NCI-H510A (cell line): ENCODE measurements around the gene DOCK11.
A peak's percentile ranks its signal among the peaks of the same experiment; 100 is the strongest.
"Not testable (repeated sequence)": the region's sequence is repeated elsewhere in the genome, so short reads cannot be mapped to it uniquely, and the experiment has no call there.

Experiments used
- DNase-seq: peaks from one replicate; lab custom pipeline; 2025; lab: John Stamatoyannopoulos, UW

The DOCK11 gene

DNA sequence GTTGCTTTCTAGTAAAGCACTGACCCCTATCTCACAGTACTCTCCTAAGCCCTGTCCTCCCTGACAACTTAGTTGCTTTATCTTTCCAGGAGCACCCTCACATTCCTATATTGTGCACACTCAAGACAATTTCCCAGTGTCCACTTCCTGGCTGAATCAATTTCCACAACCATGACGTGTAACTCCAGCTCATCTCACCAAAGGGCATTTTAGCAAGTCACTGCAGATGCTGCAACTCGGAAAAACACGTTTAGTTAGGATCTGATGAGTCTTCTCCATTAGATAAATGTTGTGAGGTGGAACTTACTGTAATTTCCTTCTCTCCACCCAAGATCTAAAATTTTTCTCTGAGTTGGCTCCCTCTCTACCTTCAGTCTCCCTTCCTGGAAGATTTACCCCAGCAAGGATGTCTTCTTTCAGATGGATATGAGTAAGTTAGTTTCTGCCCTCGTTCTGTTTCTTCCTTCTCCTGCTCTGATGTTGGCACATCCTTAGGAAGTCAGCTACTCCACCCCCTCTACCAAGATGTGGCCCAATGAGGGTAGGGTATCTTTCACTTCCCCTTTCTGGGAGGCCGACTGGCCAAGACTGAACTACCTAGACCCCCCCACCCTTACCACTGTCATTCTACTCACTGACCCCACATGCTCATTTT, 203.0 kb downstream of the DOCK11 start:
- no peak for DNase-seq

DNA sequence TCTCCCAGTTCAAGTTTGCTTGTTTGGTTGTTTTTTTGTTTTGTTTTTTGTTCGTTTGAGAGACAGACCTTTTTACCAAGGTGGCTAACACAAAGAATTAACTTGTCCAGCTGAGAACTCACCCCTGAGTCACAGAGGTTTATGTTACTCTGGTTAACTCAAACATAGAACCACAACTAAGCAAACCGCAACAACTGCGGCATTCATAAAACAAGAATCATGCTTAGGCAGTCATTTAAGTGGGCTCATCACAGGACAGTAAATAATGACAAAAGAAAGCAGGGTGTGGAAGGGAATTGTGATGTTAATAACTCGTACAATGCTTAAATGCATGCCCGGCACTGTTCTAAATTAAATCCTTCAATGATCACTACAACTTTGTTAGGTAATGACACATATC, 207.1 kb downstream of the DOCK11 start:
- no peak for DNase-seq

DNA sequence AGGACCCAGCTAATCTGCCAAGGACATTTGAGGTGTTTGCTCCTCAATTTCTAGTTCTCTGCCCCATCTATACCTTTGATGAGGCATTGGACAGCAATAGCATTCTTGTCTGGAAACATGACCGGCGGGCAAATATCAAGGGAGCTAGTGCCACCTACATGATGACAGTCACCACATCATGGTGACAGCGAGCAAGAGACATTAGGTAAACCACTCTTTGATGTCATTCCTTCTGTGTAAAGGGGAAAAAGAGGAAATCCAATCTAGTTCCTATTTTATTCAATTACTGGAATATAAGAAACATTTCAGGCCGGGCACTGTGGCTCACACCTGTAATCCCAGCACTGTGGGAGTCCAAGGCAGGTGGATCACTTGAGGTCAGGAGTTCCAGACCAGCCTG, 211.1 kb downstream of the DOCK11 start:
- DNase-seq = no peak

DNA sequence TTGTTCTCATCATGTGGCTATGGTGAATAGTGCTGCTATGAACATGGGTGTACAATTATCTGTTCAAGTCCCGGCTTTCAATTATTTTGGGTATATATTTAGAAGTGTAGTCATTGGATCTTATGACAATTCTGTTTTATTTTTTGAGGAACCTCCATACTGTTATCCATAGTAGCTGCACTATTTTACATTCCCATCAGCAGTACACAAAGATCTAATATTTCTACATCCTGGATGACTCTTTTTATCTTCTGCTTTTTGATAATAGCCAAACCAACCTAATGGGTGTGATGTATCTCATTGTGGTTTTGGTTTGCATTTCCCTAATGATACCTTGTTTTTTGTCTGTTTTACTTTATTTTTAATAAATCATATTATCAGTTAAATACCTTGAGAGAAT, 218.9 kb downstream of the DOCK11 start:
- DNase-seq = no peak

DNA sequence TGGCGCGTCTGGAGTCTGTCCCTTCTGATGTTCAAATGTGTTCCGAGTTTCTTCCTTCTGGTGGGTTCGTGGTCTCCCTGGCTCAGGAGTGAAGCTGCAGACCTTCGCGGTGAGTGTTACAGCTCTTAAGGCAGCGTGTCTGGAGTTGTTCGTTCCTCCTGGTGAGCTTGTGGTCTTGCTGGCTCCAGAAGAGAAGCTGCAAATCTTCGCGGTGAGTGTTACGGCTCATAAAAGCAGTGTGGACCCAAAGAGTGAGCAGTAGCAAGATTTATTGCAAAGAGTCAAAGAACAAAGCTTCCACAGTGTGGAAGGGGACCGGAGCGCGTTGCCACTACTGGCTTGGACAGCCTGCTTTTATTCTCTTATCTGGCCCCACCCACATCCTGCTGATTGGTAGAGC, 220.3 kb downstream of the DOCK11 start:
- not testable (repeated sequence) for DNase-seq

DNA sequence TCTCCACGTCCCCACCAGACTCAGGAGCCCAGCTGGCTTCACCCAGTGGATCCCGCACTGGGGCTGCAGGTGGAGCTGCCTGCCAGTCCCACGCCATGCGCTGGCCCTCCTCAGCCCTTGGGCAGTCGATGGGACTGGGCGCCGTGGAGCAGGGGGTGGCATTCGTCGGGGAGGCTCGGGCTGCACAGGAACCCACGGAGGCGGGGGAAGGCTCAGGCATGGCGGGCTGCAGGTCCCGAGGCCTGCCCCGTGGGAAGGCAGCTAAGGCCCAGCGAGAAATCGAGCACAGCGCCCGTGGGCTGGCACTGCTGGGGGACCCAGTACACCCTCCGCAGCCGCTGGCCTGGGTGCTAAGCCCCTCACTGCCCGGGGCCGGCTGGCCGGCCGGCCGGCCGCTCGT, 221.2 kb downstream of the DOCK11 start:
- DNase-seq = not testable (repeated sequence)

DNA sequence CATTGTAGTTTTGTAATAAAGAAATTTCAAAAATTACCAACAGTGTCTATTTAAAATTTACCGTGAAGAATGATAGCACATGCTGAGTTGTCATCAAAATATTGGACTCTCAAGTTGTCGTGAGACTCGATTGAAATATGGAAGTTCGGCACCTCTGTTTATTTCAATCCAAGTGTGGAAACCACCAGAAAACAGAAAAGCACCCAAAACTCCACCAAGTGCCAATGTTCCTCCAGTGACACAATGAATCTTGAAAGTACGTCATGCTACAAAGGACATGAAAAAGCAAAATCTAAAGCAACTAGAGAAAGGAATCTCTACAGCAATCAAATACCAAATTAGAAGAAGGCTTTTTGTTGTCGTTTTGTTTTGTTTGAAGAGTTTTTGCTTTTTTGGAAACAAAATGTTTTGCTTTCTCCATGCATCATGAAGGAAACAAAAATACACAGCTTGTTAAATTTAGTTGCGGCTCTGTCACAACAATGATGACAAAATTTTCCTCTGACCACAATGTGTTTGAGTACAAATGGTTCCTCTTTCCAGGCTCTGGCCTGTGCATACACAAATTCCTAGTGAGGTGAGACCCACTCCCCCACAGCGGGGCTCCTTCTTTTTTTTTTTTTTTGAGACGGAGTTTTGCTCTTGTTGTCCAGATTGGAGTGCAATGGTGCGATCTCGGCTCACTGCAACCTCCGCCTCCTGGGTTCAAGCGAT, 222.2 kb downstream of the DOCK11 start:
- no peak for DNase-seq

DNA sequence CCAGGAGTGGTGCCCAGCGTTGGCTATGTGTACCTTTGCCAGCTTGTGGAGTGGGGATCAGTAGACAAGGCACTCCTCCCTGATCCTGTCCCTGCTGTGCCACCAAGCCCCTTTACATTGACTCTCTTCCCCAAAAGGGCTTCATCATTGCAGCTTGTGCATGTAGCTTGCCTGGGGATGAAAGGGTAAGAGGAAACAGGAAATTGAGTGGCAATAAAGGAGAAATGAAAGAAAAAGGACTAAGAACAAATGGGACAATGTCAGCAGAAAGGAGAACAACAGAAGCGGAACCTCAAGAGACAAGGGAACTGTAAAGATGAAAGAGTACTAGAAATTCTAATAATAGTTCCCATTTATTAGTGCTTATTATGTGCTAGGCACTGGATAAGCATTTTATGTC, 223.1 kb downstream of the DOCK11 start:
- DNase-seq = no peak

DNA sequence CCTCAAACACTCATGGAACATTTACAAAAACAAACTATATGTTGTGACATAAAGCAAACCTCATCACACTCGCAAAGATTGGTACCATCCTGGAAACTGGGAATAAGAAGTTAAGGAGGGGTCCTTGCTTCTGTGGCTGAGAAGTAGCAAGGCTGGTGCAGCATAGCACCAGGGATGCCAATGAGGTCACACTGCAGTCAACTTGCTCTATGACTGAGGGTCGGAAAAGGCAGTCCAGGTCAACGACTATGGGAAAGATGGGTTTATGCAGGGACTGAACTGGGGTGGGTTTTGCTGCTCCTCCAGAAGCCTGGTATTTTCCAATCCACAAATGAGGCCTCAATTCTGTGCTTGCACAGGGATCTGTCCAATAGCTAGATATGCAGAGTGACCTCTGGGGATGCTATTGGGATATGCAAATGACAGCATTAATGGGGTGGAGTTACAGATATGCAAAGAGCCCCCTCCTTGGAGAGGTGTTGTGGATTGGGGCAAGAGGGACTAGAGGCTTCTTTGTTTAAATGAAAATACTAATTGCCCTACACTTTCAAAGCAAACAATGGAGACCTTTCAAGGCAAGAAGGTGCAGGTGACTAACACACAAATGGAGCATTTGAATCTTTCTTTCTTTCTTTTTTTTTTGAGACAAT, 224.6 kb downstream of the DOCK11 start:
- DNase-seq = no peak

DNA sequence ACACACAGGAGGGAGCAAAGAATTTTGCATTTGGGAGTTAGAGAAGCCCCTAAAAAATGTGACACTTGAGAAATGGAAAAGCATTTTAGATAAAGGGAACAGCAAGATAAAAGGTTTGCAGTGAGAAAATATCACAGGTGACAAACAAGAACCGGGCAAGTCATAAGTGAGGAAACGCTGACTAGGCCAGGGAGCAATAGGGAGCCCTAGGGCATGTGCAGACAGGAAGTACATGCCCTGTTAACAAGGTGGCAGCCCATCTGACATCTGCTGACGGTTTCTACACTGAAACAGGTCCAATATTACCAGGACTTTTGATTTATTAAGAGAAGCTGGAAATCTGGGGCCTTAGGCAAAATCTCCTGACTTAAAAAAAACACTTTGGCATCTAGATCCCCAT, 227.8 kb downstream of the DOCK11 start:
- no peak for DNase-seq

DNA sequence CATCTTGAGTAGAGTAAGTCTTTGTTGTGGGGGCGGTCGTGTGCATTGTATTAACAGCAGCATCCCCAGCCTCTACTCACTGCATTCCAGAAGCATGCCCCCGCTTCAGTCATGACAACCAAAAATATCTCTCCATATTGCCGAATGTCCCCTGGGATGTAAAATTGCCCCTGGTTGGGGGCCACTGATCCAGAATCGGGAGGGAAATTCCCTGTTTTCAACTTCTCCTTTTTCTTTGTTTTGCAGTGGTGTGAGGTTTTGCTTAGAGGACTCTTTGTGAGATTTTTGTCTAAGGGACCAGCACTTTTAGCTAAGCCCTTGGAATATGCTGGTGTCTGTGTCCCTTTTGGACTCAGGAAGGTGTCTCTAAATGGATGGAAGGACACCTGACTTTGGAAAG, 228.8 kb downstream of the DOCK11 start:
- DNase-seq = no peak

DNA sequence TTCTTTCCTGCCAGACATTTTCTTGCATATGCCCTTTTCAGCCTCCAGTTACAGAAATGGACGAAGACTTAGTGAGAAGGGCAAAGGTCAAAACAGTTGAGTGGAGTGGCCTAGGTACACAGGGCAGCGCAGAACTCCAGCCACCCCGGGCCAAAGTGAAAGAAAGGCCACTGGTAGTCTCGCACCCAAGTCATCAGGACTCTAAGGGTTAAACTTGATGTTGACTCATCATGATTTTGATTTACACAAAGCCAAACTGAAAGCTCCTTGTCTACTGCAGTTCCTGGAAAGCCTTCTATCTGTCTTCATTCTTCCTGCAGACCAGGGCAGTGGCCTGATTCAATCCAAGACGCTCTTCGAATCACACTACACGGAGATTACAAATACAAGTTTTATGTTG, 229.2 kb downstream of the DOCK11 start:
- DNase-seq = no peak

DNA sequence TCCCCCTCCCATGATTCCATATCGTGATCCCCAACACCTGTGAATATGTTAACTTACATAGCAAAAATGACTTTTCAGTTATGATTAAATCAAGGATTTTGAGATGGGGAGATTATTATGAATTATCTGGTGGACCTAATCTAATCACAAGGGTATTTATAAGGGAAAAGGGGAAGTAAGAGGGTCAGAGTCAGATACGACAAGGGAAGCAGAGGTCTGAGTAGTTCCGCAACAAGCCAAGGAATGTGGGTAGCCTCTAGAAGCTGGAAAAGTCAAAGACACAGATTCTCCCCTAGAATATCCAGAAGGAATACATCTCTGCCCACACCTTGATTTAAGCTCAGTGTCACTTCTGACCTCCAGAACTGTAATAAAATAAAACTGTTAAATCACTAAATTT, 230.8 kb downstream of the DOCK11 start:
- no peak for DNase-seq

DNA sequence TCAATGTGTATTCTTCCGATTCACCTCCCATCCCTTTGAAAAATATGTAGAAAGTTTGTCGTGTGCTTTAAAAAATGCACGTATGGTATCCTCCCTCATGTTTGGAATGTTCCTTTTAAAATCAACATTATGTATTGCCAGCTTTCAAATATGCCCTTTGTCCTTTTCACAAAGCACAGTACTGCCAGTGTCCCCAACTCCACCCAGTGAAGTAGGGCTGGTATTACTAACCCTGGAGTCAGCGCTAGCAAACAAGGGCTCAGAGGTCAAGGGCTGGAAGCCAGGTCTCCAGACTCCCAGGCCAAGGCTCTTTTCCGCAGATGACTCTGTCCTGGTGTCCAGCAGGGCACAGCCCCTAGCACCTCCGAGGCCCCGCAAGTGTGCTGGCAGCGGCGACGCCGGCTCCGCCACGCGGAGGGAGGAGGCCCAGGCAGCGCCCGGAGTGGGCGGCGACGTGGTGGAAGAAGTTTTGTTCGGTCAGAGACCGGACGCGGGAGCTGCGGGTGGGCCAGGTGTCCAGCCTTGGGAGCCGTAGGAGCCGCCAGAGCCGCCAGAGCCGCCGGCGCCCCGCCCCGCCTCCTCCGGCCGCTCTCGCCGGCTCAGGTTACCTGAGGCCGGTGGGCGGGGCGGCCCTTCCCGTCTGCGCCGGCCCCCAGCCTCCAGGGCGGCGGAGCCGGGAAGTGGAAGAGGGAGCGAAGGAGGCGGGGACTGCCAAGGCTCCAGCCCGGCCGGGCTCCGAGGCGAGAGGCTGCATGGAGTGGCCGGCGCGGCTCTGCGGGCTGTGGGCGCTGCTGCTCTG, 231.5 kb downstream of the DOCK11 start, which contains the start of gene IL13RA1:
IL13RA1 (plus strand) TSS at position 720 of the 799 bp plus-strand sequence; CDS start at position 753, 33 bp downstream.
- peak; percentile 87 for DNase-seq

DNA sequence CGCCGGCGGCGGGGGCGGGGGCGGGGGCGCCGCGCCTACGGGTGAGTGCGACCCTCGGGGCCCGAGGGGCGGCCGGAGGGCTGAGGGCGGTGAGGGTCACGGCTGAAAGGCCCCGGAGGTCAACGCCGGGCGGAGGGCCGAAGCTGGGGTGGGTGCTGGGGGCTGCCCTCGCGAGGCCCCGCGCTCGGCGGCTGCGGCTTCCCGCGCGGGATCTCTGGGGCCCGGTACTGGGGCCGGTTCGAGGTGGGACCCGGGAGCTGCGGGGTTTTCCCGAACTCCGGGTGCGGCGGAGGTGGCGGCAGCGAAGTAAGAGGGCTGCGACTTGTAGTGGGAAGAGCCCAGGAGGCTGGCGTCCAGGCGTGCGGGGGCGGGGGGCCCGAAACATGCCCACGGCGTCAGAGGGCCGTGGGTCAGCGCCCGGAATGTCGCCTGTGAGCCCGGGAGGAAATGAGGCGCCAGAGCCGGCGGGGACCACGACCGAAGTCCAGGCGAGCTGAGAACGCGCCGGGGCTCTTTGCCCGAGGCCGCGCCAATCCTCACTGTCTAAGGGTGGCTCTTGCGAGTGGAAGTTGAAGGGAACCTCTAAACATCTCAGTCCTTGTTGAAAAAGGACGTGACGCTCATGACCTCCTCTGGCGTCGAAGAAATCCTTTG, 232.2 kb downstream of the DOCK11 start:
- no peak for DNase-seq

DNA sequence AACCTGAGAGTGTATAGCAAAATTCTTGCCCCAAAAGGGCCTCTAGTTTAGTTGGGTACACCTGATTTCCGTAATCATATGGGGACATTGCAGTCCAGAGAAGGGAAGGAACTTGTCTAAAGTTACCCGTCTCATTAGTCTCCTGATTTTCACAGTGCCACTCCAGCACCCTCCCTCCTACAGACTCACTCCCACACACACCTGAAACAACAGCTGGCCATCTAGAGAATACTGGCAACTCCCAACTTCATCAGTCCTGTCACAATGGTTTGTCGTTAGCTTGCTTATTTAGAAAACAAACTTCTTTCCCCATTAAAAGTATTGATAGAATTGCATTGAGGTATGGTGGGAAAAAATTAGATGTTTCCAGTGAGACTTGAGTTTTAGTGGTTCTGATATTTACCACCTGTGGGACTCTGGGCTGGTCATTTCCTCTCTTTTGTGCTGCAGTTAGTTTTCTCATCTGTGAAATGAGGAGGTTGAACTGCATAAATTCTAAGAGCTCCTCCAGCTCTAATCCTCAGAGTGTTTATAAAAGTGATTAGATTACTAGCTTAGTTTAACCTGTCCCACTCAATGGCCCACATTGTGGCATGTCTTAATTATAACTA, 233.5 kb downstream of the DOCK11 start:
- no peak for DNase-seq

DNA sequence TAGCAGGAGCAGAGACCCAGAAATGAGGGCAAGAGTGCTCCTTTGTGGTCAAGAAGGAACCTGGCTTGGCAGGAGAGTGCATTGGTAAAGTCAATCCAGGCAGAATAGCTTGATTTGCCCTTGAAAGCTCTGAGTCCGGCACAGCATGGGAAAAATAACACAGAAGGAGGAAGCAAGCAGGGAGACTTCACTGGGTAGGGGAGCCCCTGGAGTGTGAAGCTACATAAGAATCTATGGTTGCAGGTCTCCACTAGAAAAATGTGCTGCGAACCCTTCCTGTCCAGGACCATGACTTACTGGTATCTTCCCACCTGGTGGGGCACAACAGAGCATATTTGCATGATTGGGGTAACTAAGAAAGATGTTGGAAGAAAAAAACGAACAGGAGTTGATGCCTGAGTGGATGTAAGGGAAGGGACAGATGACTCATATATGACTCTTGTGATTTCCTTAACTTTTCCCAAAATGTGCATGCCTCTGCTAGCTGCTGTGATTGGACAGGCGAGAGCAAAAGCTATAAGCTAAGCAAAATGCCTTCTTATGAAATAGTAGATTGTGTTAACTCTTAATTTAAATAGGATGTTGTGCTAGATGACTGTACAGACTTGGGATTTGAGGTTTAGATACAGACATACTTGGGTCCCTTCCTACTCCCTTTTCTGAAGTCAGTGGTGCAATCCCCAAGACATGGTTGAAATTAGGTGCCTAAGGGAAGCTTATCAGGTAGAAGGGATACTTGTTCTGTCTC, 235.1 kb downstream of the DOCK11 start:
- DNase-seq = no peak

DNA sequence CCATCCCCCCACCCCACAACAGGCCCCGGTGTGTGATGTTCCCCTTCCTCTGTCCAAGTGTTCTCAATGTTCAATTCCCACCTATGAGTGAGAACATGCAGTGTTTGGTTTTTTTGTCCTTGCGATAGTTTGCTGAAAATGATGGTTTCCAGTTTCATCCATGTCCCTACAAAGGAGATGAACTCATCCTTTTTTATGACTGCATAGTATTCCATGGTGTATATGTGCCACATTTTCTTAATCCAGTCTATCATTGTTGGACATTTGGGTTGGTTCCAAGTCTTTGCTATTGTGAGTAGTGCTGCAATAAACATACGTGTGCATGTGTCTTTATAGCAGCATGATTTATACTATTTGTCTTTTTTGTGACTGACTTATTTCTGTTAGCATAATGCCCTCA, 236.9 kb downstream of the DOCK11 start:
- DNase-seq = not testable (repeated sequence)

DNA sequence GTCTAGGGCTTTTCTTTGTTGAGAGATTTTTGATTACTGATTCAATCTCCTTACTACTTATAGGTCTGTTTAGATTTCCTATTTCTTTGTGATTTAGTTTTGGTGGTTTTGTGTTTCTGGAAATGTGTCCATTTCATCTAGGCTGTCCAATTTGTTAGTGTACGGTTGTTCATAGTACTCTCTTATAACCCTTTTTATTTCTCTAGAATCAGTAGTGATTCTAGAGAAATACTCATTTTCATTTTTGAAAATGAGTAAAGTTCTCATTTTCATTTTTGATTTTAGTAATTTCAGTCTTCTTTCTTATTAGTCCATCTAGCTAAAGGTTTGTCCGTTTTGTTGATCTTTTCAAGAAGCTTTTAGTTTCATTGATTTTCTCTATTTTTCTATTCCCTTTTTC, 239.3 kb downstream of the DOCK11 start:
- no peak for DNase-seq
